Esophagus squamous epithelium (tissue), 5 donors: Measurements from ENCODE around the gene SPTBN2. TPM values are rescaled to one million over a fixed set of nuclear protein-coding genes. Genes with fewer than 3 reads are reported as not detected.

ENCODE experiments used
- DNase-seq: peaks from one replicate; lab custom pipeline; 2025; lab: John Stamatoyannopoulos, UW
- H3K27ac ChIP-seq, 4 donors: fragments of 200-600 bp; sonication (generic); one replicate each; pipeline ENCODE4 v1.5.1; 2016 to 2019; ENCODE audit warnings: mild to moderate bottlenecking in 1 of 4
- H3K27me3 ChIP-seq, 4 donors: fragments of 200-600 bp; sonication (generic); 1 replicate in 3 of 4; 2 replicates in 1 of 4; pipeline versions ENCODE4 v1.5.1 to v1.6.0; 2017 to 2021; ENCODE audit warnings: antibody characterized with exemption in 1 of 4
- H3K36me3 ChIP-seq, 3 donors: fragments of 200-600 bp; sonication (generic); one replicate each; pipeline ENCODE4 v1.5.1; 2016 to 2019
- H3K4me1 ChIP-seq, 3 donors: fragments of 200-600 bp; sonication (generic); one replicate each; pipeline ENCODE4 v1.5.1; 2017 to 2019
- H3K4me3 ChIP-seq, 4 donors: fragments of 200-600 bp; sonication (generic); 1 replicate in 3 of 4; 2 replicates in 1 of 4; pipeline ENCODE4 v1.5.1; 2016 to 2019; ENCODE audit warnings: mild to moderate bottlenecking in 2 of 4, moderate library complexity in 1 of 4
- H3K9me3 ChIP-seq, 3 donors: fragments of 200-600 bp; sonication (generic); one replicate each; pipeline ENCODE4 v1.5.1; 2016 to 2019
- CTCF ChIP-seq, 6 experiments: fragments of 450-650 bp in 4 of 6; fragments of 200-600 bp in 2 of 6; sonication (generic) in 2 of 6; IDR thresholded peaks; one replicate each; pipeline ENCODE4 v1.5.1; 2016 to 2019; ENCODE audit warnings: antibody characterized with exemption in 6 of 6, mild to moderate bottlenecking in 4 of 6, moderate library complexity in 4 of 6
- POLR2A ChIP-seq, 4 donors: fragments of 450-650 bp; IDR thresholded peaks; one replicate each; pipeline ENCODE4 v1.6.1; 2017; ENCODE audit warnings: antibody characterized with exemption in 4 of 4, mild to moderate bottlenecking in 4 of 4, moderate library complexity in 3 of 4
- WGBS, 2 donors: methylation state at CpG; one replicate each; pipeline ENCODE4 v1.1.5; 2018; 5-methylcytosine and 5-hydroxymethylcytosine counted together
- intact Hi-C: fragments of 100-400 bp; cut with DNase I; formaldehyde crosslinking; loops from one replicate; pipeline ENCODE4 v1.15.0; 2022
- total RNA-seq, 4 donors: library from RNA; depleted of rRNA; stranded (reverse); fragments of >200 nt; gene quantifications; one replicate each; pipeline ENCODE4 v1.1.0, GENCODE V29; 2016
- donor health status: DM: yes; HTN: yes; CAD: no.

The SPTBN2 gene
- total RNA-seq, 4 donors from 2014 or later: 101 to 368 (median 128) TPM

- H3K4me3 ChIP-seq: peak overlapping the region in 3 of 4 donors; percentile 12 to 35 (median 19)
- H3K36me3 ChIP-seq: peaks cover 0 to 59% (median 0%) of the 10 kb centered on the region in 3 donors
- TF ChIP-seq CTCF (IDR thresholded peaks at IDR 0.05): no peak
- no peak for TF ChIP-seq POLR2A (IDR thresholded peaks at IDR 0.05)
- peaks cover 14 to 40% (median 16%) of the 10 kb centered on the region in 3 donors for H3K4me1 ChIP-seq
- no peaks in the 10 kb centered on the region for H3K27me3 ChIP-seq
- intact Hi-C loops: no loop called here
- H3K9me3 ChIP-seq: no peaks in the 10 kb centered on the region
- no peak for DNase-seq
- peak overlapping the region; percentile 71 to 88 (median 86) for H3K27ac ChIP-seq
- WGBS, 2 donors: 59 to 67% methylated on average over 5 to 9 of the region's 27 CpGs
Observed at GRCh38 chr11:66685276-66686099, 43.5 kb downstream of the SPTBN2 start.

- H3K9me3 ChIP-seq: no peaks in the 10 kb centered on the region
- DNase-seq: no peak
- WGBS, 2 donors: 90 to 100% methylated on average over 2 of the region's 2 CpGs
- peaks cover 14 to 40% (median 16%) of the 10 kb centered on the region in 3 donors for H3K4me1 ChIP-seq
- peak overlapping the region in 3 of 4 donors; percentile 71 to 88 (median 85) for H3K27ac ChIP-seq
- TF ChIP-seq POLR2A (IDR thresholded peaks at IDR 0.05): no peak
- no peak for TF ChIP-seq CTCF (IDR thresholded peaks at IDR 0.05)
- no peaks in the 10 kb centered on the region for H3K27me3 ChIP-seq
- no peak overlapping the region for H3K4me3 ChIP-seq
- H3K36me3 ChIP-seq: peaks cover 0 to 51% (median 0%) of the 10 kb centered on the region in 3 donors
- intact Hi-C loops: no loop called here
Observed at GRCh38 chr11:66684635-66685034, 44.4 kb downstream of the SPTBN2 start.

- Histone ChIP-seq H3K4me3 (no peak overlapping the region), H3K27me3 (no peaks in the 10 kb centered on the region), H3K4me1 (peaks cover 14 to 42% (median 16%) of the 10 kb centered on the region in 3 donors), H3K36me3 (peaks cover 0 to 43% (median 0%) of the 10 kb centered on the region in 3 donors), H3K9me3 (no peaks in the 10 kb centered on the region), H3K27ac (no peak overlapping the region)
- no peak for DNase-seq
- 68 to 85% methylated on average over 2 to 5 of the region's 8 CpGs for WGBS, 2 donors
- no peak for TF ChIP-seq CTCF (IDR thresholded peaks at IDR 0.05)
- no peak for TF ChIP-seq POLR2A (IDR thresholded peaks at IDR 0.05)
- intact Hi-C loops: no loop called here
Observed at GRCh38 chr11:66683877-66684276, 45.1 kb downstream of the SPTBN2 start.

- Histone ChIP-seq H3K36me3 (peaks cover 0 to 26% (median 0%) of the 10 kb centered on the region in 3 donors), H3K27ac (no peak overlapping the region), H3K4me1 (peaks cover 14 to 40% (median 20%) of the 10 kb centered on the region in 3 donors), H3K27me3 (no peaks in the 10 kb centered on the region), H3K4me3 (no peak overlapping the region), H3K9me3 (no peaks in the 10 kb centered on the region)
- intact Hi-C loops: no loop called here
- TF ChIP-seq CTCF (IDR thresholded peaks at IDR 0.05): no peak
- TF ChIP-seq POLR2A (IDR thresholded peaks at IDR 0.05): no peak
- DNase-seq: no peak
- 71 to 79% methylated on average over 7 of the region's 7 CpGs for WGBS, 2 donors
Observed at GRCh38 chr11:66680966-66681645, 47.9 kb downstream of the SPTBN2 start.
